HG03342 (cell line): ENCODE data around the gene IGFALS.

Experiments used
- ATAC-seq: cut with Tn5 transposase; IDR thresholded peaks from one replicate; pipeline ENCODE4 v1.9.1; 2021; ENCODE audit warnings: mild to moderate bottlenecking, moderate library complexity; ENCODE audit not compliant: unreplicated experiment

Gene IGFALS

GRCh38 chr16:1793578-1794220, at the start of gene IGFALS:
Gene IGFALS (minus strand): TSS chr16:1793705. CDS start chr16:1793652, 53 bp downstream.
- no peak for ATAC-seq

DNA sequence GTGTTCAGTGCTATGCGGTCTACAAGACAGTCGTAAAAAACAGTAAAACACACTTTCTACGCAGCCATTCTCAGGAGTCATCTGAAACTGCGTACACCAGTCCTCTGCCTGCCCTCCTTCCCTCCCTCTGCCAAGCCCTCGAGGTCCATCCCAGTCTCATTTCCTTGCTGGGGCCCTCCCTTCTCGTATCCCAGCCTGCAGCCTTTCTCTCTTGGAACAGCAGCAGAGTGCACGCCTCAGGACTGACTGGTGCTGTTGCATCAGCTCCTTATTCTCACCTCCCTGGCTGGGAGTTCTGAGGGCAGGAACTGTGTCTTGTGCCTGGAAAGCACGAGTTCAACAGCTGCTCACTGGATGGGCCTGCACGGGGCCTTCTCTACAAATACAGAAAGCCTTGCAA, 46.0 kb upstream of the IGFALS start:
- ATAC-seq, result no peak

DNA sequence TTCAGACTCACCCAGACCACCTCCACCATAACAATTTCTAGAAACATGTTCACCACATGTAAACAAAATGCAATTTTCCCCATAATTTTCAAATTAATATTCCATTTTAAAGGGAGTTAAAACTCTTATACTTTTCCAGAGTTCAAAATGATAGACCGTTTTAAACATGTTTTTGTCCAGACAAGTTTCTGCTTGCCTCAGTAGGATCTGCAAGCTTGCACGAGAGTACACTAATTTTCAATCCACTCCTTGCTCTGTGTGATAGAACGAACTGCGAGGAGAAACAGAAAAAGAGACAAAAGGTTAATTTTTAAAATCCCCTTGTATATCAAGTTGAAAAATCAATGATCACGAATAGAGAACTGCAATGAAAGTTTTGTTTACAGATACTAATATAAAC, 40.6 kb upstream of the IGFALS start:
- ATAC-seq, result no peak

- no peak for ATAC-seq
Measured at GRCh38 chr16:1832838-1833454, 39.4 kb upstream of the IGFALS start.

DNA sequence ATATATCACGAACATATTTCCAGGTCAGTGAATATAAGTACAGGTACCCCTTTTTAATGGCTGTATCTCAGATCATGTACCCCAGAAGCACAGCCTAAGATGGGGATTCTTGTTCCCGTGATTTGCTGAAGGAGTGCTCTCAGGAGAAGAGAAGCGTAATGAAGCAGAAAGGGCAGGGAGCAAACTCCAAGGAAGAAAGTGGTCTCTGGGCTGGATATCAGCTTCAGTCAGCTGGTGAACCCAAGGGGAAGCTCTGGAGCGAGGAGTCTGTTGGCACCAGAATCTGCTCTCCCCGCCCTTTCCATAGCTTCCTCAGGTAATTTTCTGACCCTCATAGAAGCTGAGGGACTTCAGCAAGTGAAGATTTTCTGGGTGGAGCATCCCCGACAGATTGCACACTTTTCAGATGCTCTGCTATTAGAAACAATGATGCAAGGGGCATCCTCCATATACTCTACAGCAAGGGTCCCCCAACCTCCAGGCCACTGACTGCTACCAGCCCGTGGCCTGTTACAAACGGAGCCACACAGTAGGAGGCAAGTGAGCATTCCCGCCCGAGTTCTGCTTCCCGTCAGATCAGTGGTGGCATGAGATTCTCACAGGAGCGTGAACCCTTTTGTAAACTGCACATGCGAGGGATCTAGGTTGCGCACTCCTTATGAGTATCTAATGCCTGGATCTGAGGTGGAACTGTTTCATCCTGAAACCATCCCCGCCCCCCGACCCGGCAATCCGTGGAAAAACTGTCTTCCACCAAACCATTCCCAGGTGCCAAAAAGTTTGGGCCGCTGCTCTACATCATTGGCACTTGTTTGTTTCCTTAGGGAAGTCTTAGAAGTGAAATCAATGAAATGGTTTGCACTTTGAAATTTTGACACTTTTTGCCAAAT, 37.9 kb upstream of the IGFALS start:
- no peak for ATAC-seq

GRCh38 chr16:1830213-1830612, 36.7 kb upstream of the IGFALS start:
- ATAC-seq, result no peak

DNA sequence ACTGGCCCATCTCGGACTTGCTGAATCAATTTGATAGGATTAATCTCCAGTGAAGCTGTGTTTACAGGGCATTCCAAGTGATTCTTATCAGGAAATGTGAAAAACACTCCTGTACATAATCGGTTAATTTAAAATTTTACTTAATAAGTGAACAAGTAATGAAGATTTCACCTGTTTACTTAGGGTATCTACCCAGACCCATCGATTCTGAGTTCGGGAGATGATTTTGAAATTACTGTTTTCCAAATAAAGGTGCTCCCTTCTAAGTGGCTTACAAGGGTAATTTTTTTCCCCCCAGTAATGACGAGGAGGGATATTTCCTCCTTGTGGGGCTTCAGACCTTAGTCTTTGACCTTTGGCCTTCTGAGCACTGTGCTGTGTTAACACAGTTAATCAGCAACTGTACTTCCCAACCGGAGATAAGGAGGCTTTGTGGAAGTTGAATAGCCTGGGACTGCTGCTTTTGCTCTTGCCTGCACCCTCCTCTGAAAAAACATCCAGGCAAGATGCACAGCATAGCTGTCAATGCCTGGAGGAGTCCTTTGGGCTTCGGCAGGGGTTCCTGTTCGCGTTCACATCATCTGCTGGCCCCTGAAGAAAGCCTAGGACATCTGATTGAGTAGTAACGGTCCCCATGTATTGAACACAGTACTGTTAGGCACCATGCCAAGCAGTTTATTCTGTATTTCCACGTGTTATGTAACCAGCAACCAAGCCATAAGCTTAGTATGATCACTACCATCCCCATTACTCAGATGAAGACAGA, 35.3 kb upstream of the IGFALS start:
- no peak for ATAC-seq

GRCh38 chr16:1826691-1827573, 33.4 kb upstream of the IGFALS start, which contains the start of the genes FAHD1 and HAGH:
Gene FAHD1 (plus strand): TSS chr16:1827206. CDS start chr16:1827239, 33 bp downstream.
Gene HAGH (minus strand): TSS chr16:1826825. CDS start chr16:1826787, 38 bp downstream.
- peak; percentile 80 for ATAC-seq

- peak; percentile 22 for ATAC-seq
Measured at GRCh38 chr16:1825864-1826690, 32.6 kb upstream of the IGFALS start.

GRCh38 chr16:1825381-1825863, 31.9 kb upstream of the IGFALS start:
- ATAC-seq, result no peak

- ATAC-seq, result no peak
Measured at GRCh38 chr16:1823821-1824220, 30.3 kb upstream of the IGFALS start.

GRCh38 chr16:1822801-1823200, 29.3 kb upstream of the IGFALS start:
- ATAC-seq, result no peak

DNA sequence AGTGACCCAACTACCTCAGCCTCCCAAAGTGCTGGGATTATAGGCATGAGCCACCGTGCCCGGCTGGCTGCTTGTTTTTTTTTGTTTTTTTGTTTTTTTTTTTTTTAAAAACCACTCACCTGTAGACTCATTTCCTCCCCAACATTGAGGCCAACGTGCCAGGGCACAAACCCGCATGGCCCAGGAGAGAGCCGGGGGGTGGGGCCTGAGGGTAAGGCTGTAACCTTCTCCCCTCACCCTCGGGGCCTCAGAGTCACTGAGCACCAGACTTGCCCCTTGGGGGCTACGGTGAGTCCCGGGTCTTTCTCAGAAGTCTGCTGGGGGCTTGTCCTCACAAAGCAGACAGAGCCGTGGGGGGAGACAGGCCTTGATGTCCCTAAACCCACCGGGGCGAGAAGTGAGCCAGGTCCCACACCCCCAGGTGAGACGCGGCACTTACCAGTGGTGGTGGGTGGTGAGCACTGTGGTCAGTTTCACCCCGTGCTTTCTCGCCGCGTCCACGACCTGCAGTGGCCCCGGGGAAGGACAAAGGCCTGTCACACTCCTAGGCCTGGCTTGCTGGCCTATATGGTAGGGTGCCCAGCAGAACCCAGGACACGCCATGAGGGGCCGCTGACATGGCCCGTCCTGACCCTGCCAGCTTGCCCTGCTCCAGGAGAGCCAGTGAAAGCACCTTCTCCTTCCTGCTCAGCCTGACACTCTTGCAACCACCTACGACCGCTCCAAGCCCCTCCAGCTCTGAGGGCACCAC, 28.5 kb upstream of the IGFALS start:
- no peak for ATAC-seq

GRCh38 chr16:1820946-1821290, 27.4 kb upstream of the IGFALS start:
- no peak for ATAC-seq

GRCh38 chr16:1820096-1820945, 26.8 kb upstream of the IGFALS start:
- ATAC-seq, result no peak

- ATAC-seq, result no peak
Measured at GRCh38 chr16:1819611-1820010, 26.1 kb upstream of the IGFALS start.

- no peak for ATAC-seq
Measured at GRCh38 chr16:1818873-1819525, 25.5 kb upstream of the IGFALS start.
